ENCODE results near the gene FOXK1. TPM values are rescaled to one million over a fixed set of nuclear protein-coding genes. Genes with fewer than 3 reads are reported as not detected.

Gene FOXK1
- total and polyA plus RNA-seq, 2 donors (not counting 1 experiment from before 2014, with no cell fraction given), result 5.2 to 26.9 TPM

DNA sequence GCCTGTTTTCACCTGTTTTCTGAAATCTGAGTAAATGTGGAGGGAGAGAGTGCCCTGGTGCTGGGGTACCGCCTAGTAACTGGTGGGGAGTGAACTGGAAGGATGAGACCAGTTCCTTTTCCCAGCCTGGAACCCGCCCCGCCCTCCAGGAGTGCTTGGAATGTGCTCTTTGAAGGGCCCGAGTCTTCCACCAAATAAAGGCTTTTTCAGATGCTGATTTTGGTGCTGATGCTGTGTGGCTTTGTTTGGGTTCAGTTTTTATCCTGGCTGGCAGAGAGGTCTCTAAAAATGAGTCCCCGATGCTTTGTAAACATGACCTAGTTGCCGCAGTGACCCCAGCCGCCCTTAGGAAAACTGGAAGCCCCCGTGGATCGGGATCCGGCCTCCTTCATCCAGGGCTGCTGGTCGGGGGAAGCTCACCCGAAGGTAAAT is 25.9 kb downstream of the FOXK1 start:
- no peak overlapping the region for H2AFZ ChIP-seq (ENCODE audit: low read length)
- no peak for DNase-seq (ENCODE audit: low read depth in 2 of 2)
- TF ChIP-seq EZH2 (IDR thresholded peaks at IDR 0.05; ENCODE audit: low read length, missing control alignments) (no peak), CTCF (conservative IDR thresholded peaks at IDR 0.05 in 1 of 2, IDR thresholded peaks at IDR 0.05 in 1 of 2; ENCODE audit: low read depth in 1 of 2, low read length in 2 of 2) (no peak)
- peaks cover 69% of the 10 kb centered on the region for H3K79me2 ChIP-seq (ENCODE audit: control insufficient read depth, insufficient read depth, low read length)
- no peaks in the 10 kb centered on the region for H3K27me3 ChIP-seq (ENCODE audit: control insufficient read depth, insufficient read depth, low read length)
- peaks cover 2% of the 10 kb centered on the region for H3K36me3 ChIP-seq (ENCODE audit: control insufficient read depth, insufficient read depth, low read length)
- no peak overlapping the region for H3K4me2 ChIP-seq (ENCODE audit: extremely low read depth, insufficient read depth, low read length)
- H3K4me1 ChIP-seq (ENCODE audit: control insufficient read depth, extremely low read depth, insufficient read depth, low read length), result peaks cover 6% of the 10 kb centered on the region
- H3K4me3 ChIP-seq (replicated peaks in 1 of 4; ENCODE audit: control extremely low read depth in 1 of 4, insufficient read depth in 1 of 4, low read depth in 3 of 4, low read length in 4 of 4), result no peak overlapping the region
- H3K27ac ChIP-seq (ENCODE audit: insufficient read depth, low read length), result no peak overlapping the region
- no peak overlapping the region for H3K9ac ChIP-seq (ENCODE audit: insufficient read depth, low read length)
- no peaks in the 10 kb centered on the region for H4K20me1 ChIP-seq (ENCODE audit: control insufficient read depth, extremely low read depth, insufficient read depth, low read length)
- no peaks in the 10 kb centered on the region for H3K9me3 ChIP-seq (ENCODE audit: control insufficient read depth, insufficient read depth, low read depth, low read length)

DNA sequence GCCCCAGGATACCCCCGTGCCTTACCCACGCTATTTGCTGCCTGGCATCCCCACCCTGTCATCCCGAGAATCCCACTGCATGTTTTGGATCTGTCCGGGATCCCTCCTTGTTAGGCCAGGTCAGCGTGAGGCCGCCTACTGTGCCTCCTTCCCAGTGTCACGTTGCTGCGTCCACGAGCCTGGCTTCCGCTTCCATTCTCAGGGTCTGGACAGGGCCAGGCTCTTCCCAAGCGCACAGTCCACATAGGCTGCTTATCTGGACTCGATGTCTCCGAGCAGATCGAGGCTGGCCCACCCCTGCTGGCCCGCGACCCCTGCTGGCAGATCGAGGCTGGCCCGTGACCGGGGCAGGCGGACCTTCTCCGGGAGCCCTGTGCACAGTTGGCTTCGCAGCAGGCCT is 27.1 kb downstream of the FOXK1 start:
- H3K4me3 ChIP-seq (replicated peaks in 1 of 4; ENCODE audit: control extremely low read depth in 1 of 4, insufficient read depth in 1 of 4, low read depth in 3 of 4, low read length in 4 of 4), result no peak overlapping the region
- H2AFZ ChIP-seq (ENCODE audit: low read length), result no peak overlapping the region
- H3K9ac ChIP-seq (ENCODE audit: insufficient read depth, low read length), result no peak overlapping the region
- no peak for TF ChIP-seq CTCF (conservative IDR thresholded peaks at IDR 0.05 in 1 of 2, IDR thresholded peaks at IDR 0.05 in 1 of 2; ENCODE audit: low read depth in 1 of 2, low read length in 2 of 2)
- no peak for TF ChIP-seq EZH2 (IDR thresholded peaks at IDR 0.05; ENCODE audit: low read length, missing control alignments)
- H3K9me3 ChIP-seq (ENCODE audit: control insufficient read depth, insufficient read depth, low read depth, low read length), result no peaks in the 10 kb centered on the region
- H3K27me3 ChIP-seq (ENCODE audit: control insufficient read depth, insufficient read depth, low read length), result no peaks in the 10 kb centered on the region
- peaks cover 2% of the 10 kb centered on the region for H3K36me3 ChIP-seq (ENCODE audit: control insufficient read depth, insufficient read depth, low read length)
- no peak overlapping the region for H3K4me2 ChIP-seq (ENCODE audit: extremely low read depth, insufficient read depth, low read length)
- H3K27ac ChIP-seq (ENCODE audit: insufficient read depth, low read length), result no peak overlapping the region
- no peaks in the 10 kb centered on the region for H4K20me1 ChIP-seq (ENCODE audit: control insufficient read depth, extremely low read depth, insufficient read depth, low read length)
- H3K79me2 ChIP-seq (ENCODE audit: control insufficient read depth, insufficient read depth, low read length), result peaks cover 66% of the 10 kb centered on the region
- peaks cover 6% of the 10 kb centered on the region for H3K4me1 ChIP-seq (ENCODE audit: control insufficient read depth, extremely low read depth, insufficient read depth, low read length)
- no peak for DNase-seq (ENCODE audit: low read depth in 2 of 2)

DNA sequence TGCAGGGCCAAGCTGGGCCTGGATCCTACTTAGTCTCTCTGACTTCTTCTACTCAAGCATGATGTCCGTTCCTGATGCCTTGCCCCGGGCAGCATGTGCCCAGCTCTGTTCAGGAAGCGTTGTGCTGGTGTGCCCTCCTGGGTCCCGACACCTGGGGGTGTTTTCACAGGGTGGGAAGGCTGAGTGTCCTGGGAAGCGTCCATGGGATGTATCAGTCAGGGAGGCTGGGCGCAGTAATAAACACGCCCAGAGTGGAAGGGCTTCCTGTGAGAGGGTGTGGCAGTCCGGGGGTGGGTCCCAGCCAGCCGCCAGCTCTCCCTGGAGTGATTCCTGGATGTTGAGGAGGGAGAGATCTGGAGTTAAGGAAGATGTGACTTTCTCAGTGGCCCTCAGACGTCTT is 29.0 kb downstream of the FOXK1 start:
- no peak overlapping the region for H3K27ac ChIP-seq (ENCODE audit: insufficient read depth, low read length)
- peaks cover 74% of the 10 kb centered on the region for H3K79me2 ChIP-seq (ENCODE audit: control insufficient read depth, insufficient read depth, low read length)
- no peaks in the 10 kb centered on the region for H3K9me3 ChIP-seq (ENCODE audit: control insufficient read depth, insufficient read depth, low read depth, low read length)
- no peak overlapping the region for H3K9ac ChIP-seq (ENCODE audit: insufficient read depth, low read length)
- TF ChIP-seq EZH2 (IDR thresholded peaks at IDR 0.05; ENCODE audit: low read length, missing control alignments) (no peak), CTCF (conservative IDR thresholded peaks at IDR 0.05 in 1 of 2, IDR thresholded peaks at IDR 0.05 in 1 of 2; ENCODE audit: low read depth in 1 of 2, low read length in 2 of 2) (no peak)
- H3K4me3 ChIP-seq (replicated peaks in 1 of 4; ENCODE audit: control extremely low read depth in 1 of 4, insufficient read depth in 1 of 4, low read depth in 3 of 4, low read length in 4 of 4), result no peak overlapping the region
- H2AFZ ChIP-seq (ENCODE audit: low read length), result no peak overlapping the region
- peaks cover 9% of the 10 kb centered on the region for H3K4me1 ChIP-seq (ENCODE audit: control insufficient read depth, extremely low read depth, insufficient read depth, low read length)
- DNase-seq (ENCODE audit: low read depth in 2 of 2), result no peak
- H3K36me3 ChIP-seq (ENCODE audit: control insufficient read depth, insufficient read depth, low read length), result peaks cover 2% of the 10 kb centered on the region
- no peak overlapping the region for H3K4me2 ChIP-seq (ENCODE audit: extremely low read depth, insufficient read depth, low read length)
- H4K20me1 ChIP-seq (ENCODE audit: control insufficient read depth, extremely low read depth, insufficient read depth, low read length), result no peaks in the 10 kb centered on the region
- no peaks in the 10 kb centered on the region for H3K27me3 ChIP-seq (ENCODE audit: control insufficient read depth, insufficient read depth, low read length)

Measured in fibroblast of lung (primary cell).